Smooth muscle cell of the pulmonary artery (primary cell): ENCODE results near the gene WDTC1. TPM values are rescaled to one million over a fixed set of nuclear protein-coding genes. Genes with fewer than 3 reads are reported as not detected.

Source experiments
- total RNA-seq: library from RNA; depleted of rRNA; stranded (reverse); fragments of >200 nt; gene quantifications from 2 replicates; pipeline ENCODE4 v1.2.3, GENCODE V29; 2014

The WDTC1 gene
- 40.5 and 47.3 TPM in 2 replicates for total RNA-seq

GRCh38 chr1:27234049-27234882, at the start of gene WDTC1:
Gene WDTC1, plus strand, starts transcription at chr1:27234632. Its CDS starts 26,423 bp downstream, at chr1:27261055.

GRCh38 chr1:27321813-27322568, 87.6 kb downstream of the WDTC1 start, which contains the start of gene TMEM222:
Gene TMEM222, plus strand, starts transcription at chr1:27322163. Its CDS starts 35 bp downstream, at chr1:27322198.

GRCh38 chr1:27341525-27342252, 107.3 kb downstream of the WDTC1 start, which contains the start of gene SYTL1:
Gene SYTL1, plus strand, starts transcription at chr1:27342022. Its CDS starts 3,313 bp downstream, at chr1:27345335.

Other genes with a start within 250 kb of the WDTC1 start
- 13.0 and 15.4 TPM in 2 replicates for gene TRNP1, start 240.9 kb upstream of the WDTC1 start, total RNA-seq
- gene TENT5B, start 221.8 kb upstream of the WDTC1 start, total RNA-seq: 1.5 and 5.6 TPM in 2 replicates
- gene SLC9A1, start 79.5 kb upstream of the WDTC1 start, total RNA-seq: 18.7 and 30.3 TPM in 2 replicates
- 26.3 and 34.8 TPM in 2 replicates for gene TMEM222, start 87.5 kb downstream of the WDTC1 start, total RNA-seq
- gene SYTL1, start 107.4 kb downstream of the WDTC1 start, total RNA-seq: 0.07 TPM in 2 replicates
- gene MAP3K6, start 132.3 kb downstream of the WDTC1 start, total RNA-seq: 23.5 and 28.3 TPM in 2 replicates
- not detected in 2 replicates for gene FCN3, start 140.2 kb downstream of the WDTC1 start, total RNA-seq
- not detected in 2 replicates for gene CD164L2, start 148.7 kb downstream of the WDTC1 start, total RNA-seq
- 0.20 and 0.50 TPM in 2 replicates for gene GPR3, start 158.0 kb downstream of the WDTC1 start, total RNA-seq